Loucy (cell line): ENCODE measurements around the gene ANGPTL2.

ENCODE experiments used
- EZH2phosphoT487 ChIP-seq: fragments of 200-600 bp; IDR thresholded peaks from 2 replicates; pipeline ENCODE4 v1.6.1; 2018; ENCODE audit warnings: antibody characterized with exemption, mild to moderate bottlenecking, moderate library complexity, borderline replicate concordance
- TF ChIP-seq, protein P1 (sequence below): fragments of 200-600 bp; sonication (generic); conservative IDR thresholded peaks from 2 replicates; pipeline ENCODE4 v1.5.1; 2014; ENCODE audit warnings: mild to moderate bottlenecking, antibody characterized with exemption, low read length

DNA sequence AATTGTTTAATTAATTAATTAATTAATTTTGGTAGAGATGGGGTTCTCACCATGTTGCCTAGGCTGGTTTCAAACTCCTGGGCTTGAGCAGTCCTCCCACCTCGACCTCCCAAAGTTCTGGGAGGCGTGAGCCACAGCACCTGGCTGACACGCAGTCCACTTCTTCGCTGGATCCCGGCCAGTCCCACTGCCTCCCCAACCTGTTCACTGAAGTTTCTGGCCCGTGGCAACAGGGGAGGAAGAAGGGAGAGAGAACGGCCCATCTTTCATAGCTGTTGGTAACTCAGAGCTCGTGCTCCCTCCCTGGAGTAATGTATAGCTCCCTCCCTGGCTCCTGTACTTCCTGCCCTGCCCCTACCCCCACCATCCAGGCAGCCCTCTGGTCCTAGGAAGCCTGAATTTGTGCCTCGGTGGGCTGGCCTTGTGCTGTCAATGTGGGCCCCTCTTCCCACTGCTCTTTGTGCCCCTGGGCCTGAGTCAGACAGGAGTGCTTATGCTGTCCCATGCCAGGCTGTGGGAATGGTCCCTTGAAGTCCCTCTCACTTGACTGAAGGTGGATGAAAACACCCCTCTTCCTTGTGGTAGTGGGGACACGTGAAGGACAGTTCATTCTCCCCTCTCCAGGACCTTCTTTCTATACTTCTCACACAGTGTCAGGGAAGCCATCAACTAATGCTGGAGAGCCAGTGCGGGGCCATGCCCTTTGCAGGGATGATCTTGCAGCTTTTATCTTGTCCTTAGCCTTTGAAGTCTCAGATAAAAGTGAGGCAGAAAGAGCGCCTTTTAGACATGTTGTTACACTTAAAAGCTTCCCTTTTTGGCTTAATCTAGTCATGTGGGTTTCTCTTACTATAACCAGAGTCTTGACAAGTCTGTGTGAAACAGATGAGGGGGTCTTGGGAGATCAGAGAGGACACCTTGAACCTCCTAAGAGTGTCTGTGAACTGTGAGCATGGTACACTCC lies 38.1 kb downstream of the ANGPTL2 start:
- TF ChIP-seq, protein P1, sequence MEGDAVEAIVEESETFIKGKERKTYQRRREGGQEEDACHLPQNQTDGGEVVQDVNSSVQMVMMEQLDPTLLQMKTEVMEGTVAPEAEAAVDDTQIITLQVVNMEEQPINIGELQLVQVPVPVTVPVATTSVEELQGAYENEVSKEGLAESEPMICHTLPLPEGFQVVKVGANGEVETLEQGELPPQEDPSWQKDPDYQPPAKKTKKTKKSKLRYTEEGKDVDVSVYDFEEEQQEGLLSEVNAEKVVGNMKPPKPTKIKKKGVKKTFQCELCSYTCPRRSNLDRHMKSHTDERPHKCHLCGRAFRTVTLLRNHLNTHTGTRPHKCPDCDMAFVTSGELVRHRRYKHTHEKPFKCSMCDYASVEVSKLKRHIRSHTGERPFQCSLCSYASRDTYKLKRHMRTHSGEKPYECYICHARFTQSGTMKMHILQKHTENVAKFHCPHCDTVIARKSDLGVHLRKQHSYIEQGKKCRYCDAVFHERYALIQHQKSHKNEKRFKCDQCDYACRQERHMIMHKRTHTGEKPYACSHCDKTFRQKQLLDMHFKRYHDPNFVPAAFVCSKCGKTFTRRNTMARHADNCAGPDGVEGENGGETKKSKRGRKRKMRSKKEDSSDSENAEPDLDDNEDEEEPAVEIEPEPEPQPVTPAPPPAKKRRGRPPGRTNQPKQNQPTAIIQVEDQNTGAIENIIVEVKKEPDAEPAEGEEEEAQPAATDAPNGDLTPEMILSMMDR = no peak
- no peak for TF ChIP-seq EZH2phosphoT487
